Measurements from ENCODE around the gene DCTN4. TPM values are rescaled to one million over a fixed set of nuclear protein-coding genes. Genes with fewer than 3 reads are reported as not detected.
A peak's percentile ranks its signal among the peaks of the same experiment; 100 is the strongest.
"Not testable (repeated sequence)": the region's sequence is repeated elsewhere in the genome, so short reads cannot be mapped to it uniquely, and the experiment has no call there.

The DCTN4 gene
- total RNA-seq, 1 donor from 2014 or later = 43.9 TPM

GRCh38 chr5:150742455-150743141 is 16.2 kb downstream of the DCTN4 start:
- Mint-ChIP-seq H3K27ac (peak overlapping the region; percentile 83), H3K4me1 (peaks cover 54% of the 10 kb centered on the region), H3K4me3 (peak overlapping the region; percentile 71), H3K36me3 (ENCODE audit: low read depth) (peaks cover 53% of the 10 kb centered on the region)
- not testable (repeated sequence) for H3K9me3 Mint-ChIP-seq, H3K27me3 Mint-ChIP-seq, DNase-seq
- intact Hi-C loops (cut with micrococcal nuclease) = loop anchor here (1.0 to 2.0 kb wide), 2 partner anchors 16 to 36 kb away; partner anchors contain the start of gene SMIM3

DNA sequence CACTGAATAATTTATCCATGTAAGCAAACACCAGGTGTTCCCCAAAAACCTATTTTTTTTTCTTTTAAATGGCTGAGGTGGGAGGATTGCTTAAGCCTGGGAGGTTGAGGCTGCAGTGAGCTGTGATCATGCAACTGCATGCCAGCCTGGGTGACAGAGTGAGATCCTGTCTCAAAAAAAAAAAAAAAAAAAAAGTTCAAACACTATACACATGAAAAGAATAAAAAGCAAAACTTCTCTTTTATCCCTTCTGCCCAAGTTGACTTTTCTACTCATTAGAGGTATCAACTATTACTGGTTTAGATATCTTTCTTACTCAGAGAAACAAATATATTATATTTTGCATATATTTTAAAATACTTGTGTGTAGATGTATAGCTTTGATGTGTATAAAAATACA is 17.8 kb downstream of the DCTN4 start:
- Mint-ChIP-seq H3K4me3 (no peak overlapping the region), H3K9me3 (peaks cover 10% of the 10 kb centered on the region), H3K27ac (no peak overlapping the region), H3K4me1 (peaks cover 65% of the 10 kb centered on the region), H3K27me3 (no peaks in the 10 kb centered on the region), H3K36me3 (ENCODE audit: low read depth) (peaks cover 63% of the 10 kb centered on the region)
- intact Hi-C loops (cut with micrococcal nuclease) = no loop called here
- no peak for DNase-seq

- Mint-ChIP-seq H3K36me3 (ENCODE audit: low read depth) (peaks cover 68% of the 10 kb centered on the region), H3K27ac (no peak overlapping the region), H3K9me3 (peaks cover 11% of the 10 kb centered on the region), H3K27me3 (no peaks in the 10 kb centered on the region), H3K4me3 (no peak overlapping the region), H3K4me1 (peaks cover 67% of the 10 kb centered on the region)
- no peak for DNase-seq
- intact Hi-C loops (cut with micrococcal nuclease) = loop anchor here (5.0 kb wide), 1 partner anchor 37 kb away; the partner anchor contains the start of gene RBM22
These were observed 20.0 kb downstream of the DCTN4 start for GRCh38 chr5:150738862-150739261.

GRCh38 chr5:150734579-150735384 is 24.0 kb downstream of the DCTN4 start:
- Mint-ChIP-seq H3K27ac (peak overlapping the region; percentile 62), H3K4me3 (no peak overlapping the region), H3K9me3 (peaks cover 7% of the 10 kb centered on the region), H3K27me3 (no peaks in the 10 kb centered on the region), H3K4me1 (peaks cover 41% of the 10 kb centered on the region), H3K36me3 (ENCODE audit: low read depth) (peaks cover 72% of the 10 kb centered on the region)
- intact Hi-C loops (cut with micrococcal nuclease) = loop anchor here (5.0 kb wide), 1 partner anchor 32 kb away; the partner anchor contains the start of gene RBM22
- DNase-seq = peak; percentile 62

GRCh38 chr5:150731669-150732242 is 27.1 kb downstream of the DCTN4 start:
- intact Hi-C loops (cut with micrococcal nuclease) = no loop called here
- no peak overlapping the region for H3K27ac Mint-ChIP-seq
- H3K4me3 Mint-ChIP-seq = no peak overlapping the region
- peaks cover 15% of the 10 kb centered on the region for H3K4me1 Mint-ChIP-seq
- H3K9me3 Mint-ChIP-seq = peaks cover 7% of the 10 kb centered on the region
- no peak for DNase-seq
- H3K27me3 Mint-ChIP-seq = no peaks in the 10 kb centered on the region
- peaks cover 64% of the 10 kb centered on the region for H3K36me3 Mint-ChIP-seq (ENCODE audit: low read depth)

DNA sequence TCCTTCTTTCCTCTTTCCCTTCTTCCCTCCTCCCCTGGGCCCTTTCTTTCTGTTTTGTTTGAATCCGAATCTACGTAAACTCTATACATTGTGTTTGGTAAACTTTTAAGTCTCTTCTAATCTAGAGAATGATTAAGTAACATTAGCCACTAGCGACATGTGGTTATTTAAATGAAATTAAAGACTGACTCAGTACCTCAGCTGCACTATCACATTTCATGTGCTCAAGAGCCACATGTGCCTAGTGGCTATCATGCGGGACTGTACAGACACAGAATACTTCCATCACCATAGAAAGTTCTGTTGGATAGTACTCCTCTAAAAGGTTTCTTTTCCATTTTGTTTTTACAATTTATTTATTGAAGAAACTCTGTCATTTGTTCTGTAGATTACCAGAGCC is 29.0 kb downstream of the DCTN4 start:
- peaks cover 4% of the 10 kb centered on the region for H3K4me1 Mint-ChIP-seq
- no peak overlapping the region for H3K27ac Mint-ChIP-seq
- DNase-seq = no peak
- H3K4me3 Mint-ChIP-seq = no peak overlapping the region
- peaks cover 48% of the 10 kb centered on the region for H3K36me3 Mint-ChIP-seq (ENCODE audit: low read depth)
- H3K27me3 Mint-ChIP-seq = no peaks in the 10 kb centered on the region
- H3K9me3 Mint-ChIP-seq = no peaks in the 10 kb centered on the region
- intact Hi-C loops (cut with micrococcal nuclease) = no loop called here

GRCh38 chr5:150723845-150724244 is 35.0 kb downstream of the DCTN4 start:
- H3K9me3 Mint-ChIP-seq = no peaks in the 10 kb centered on the region
- H3K27ac Mint-ChIP-seq = no peak overlapping the region
- no peaks in the 10 kb centered on the region for H3K4me1 Mint-ChIP-seq
- no peaks in the 10 kb centered on the region for H3K27me3 Mint-ChIP-seq
- intact Hi-C loops (cut with micrococcal nuclease) = no loop called here
- peaks cover 50% of the 10 kb centered on the region for H3K36me3 Mint-ChIP-seq (ENCODE audit: low read depth)
- no peak for DNase-seq
- H3K4me3 Mint-ChIP-seq = no peak overlapping the region

GRCh38 chr5:150710165-150710564 is 48.7 kb downstream of the DCTN4 start:
- Mint-ChIP-seq H3K9me3 (no peaks in the 10 kb centered on the region), H3K27ac (no peak overlapping the region), H3K4me3 (no peak overlapping the region), H3K4me1 (no peaks in the 10 kb centered on the region), H3K36me3 (ENCODE audit: low read depth) (peaks cover 27% of the 10 kb centered on the region), H3K27me3 (no peaks in the 10 kb centered on the region)
- intact Hi-C loops (cut with micrococcal nuclease) = no loop called here
- DNase-seq = no peak

- Mint-ChIP-seq H3K9me3 (no peaks in the 10 kb centered on the region), H3K4me3 (no peak overlapping the region), H3K27me3 (no peaks in the 10 kb centered on the region), H3K27ac (no peak overlapping the region), H3K4me1 (no peaks in the 10 kb centered on the region), H3K36me3 (ENCODE audit: low read depth) (peaks cover 19% of the 10 kb centered on the region)
- intact Hi-C loops (cut with micrococcal nuclease) = no loop called here
- DNase-seq = peak; percentile 42
These were observed 51.9 kb downstream of the DCTN4 start for GRCh38 chr5:150706776-150707390.

DNA sequence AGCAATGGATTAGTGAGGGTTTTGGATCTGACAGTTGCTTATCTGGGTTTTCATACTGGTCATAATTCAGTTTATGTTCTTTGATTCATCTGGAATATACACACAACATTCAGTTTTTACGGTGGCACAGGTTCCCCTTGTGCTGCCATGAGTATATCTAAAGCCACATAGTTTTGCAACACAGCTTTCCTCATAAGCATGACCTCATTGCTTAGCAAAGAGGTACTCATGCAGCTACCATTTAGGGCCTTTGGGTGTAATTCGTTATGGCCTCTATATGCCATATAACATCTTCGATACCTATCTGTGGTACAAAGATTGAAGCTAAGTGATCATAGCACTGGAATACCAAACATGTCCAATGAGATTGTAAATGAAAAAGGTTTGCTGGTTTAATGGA is 55.1 kb downstream of the DCTN4 start:
- Mint-ChIP-seq H3K27ac (no peak overlapping the region), H3K27me3 (no peaks in the 10 kb centered on the region), H3K9me3 (no peaks in the 10 kb centered on the region), H3K36me3 (ENCODE audit: low read depth) (peaks cover 14% of the 10 kb centered on the region), H3K4me1 (peaks cover 4% of the 10 kb centered on the region), H3K4me3 (no peak overlapping the region)
- intact Hi-C loops (cut with micrococcal nuclease) = loop anchor here (5.0 kb wide), 3 partner anchors 34 to 549 kb away; partner anchors contain the start of genes GM2A and TNIP1
- no peak for DNase-seq

GRCh38 chr5:150700594-150701377 is 58.0 kb downstream of the DCTN4 start, which contains the start of gene RBM22:
Gene RBM22 (minus strand): TSS chr5:150701062. CDS start chr5:150700985, 77 bp downstream.
- Mint-ChIP-seq H3K36me3 (ENCODE audit: low read depth) (peaks cover 24% of the 10 kb centered on the region), H3K27ac (no peak within 1 kb of the TSS), H3K9me3 (no peaks in the 10 kb centered on the region), H3K4me3 (peak within 1 kb of the TSS; percentile 53), H3K27me3 (no peaks in the 10 kb centered on the region), H3K4me1 (peaks cover 12% of the 10 kb centered on the region)
- intact Hi-C loops (cut with micrococcal nuclease) = loop anchor here (1.0 to 5.0 kb wide), 8 partner anchors 37 to 552 kb away; partner anchors contain the start of genes GM2A, RPS14 and TNIP1
- peak; percentile 98 for DNase-seq

DNA sequence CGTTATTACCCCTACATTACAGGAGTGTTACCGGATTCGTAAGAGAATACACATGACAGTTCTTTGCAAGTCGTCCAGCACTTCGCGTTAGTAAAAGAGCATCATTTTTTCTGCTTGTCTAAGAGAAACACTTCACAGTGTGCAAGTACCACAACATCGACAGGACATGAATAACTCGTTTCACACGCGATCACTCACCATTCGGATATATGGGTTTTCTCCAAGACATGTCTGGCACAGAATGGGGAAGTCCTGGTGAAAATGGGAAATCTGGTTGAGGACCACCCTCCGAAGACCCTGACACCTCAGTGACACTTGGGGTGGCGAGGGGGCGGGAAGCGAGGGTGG is 58.6 kb downstream of the DCTN4 start:
- Mint-ChIP-seq H3K9me3 (no peaks in the 10 kb centered on the region), H3K4me1 (peaks cover 12% of the 10 kb centered on the region), H3K36me3 (ENCODE audit: low read depth) (peaks cover 28% of the 10 kb centered on the region), H3K27me3 (no peaks in the 10 kb centered on the region), H3K27ac (no peak overlapping the region), H3K4me3 (no peak overlapping the region)
- DNase-seq = no peak
- intact Hi-C loops (cut with micrococcal nuclease) = loop anchor here (1.0 to 5.0 kb wide), 5 partner anchors 37 to 552 kb away; partner anchors contain the start of genes GM2A and TNIP1

- Mint-ChIP-seq H3K4me3 (no peak overlapping the region), H3K27ac (no peak overlapping the region), H3K9me3 (no peaks in the 10 kb centered on the region), H3K4me1 (peaks cover 12% of the 10 kb centered on the region), H3K36me3 (ENCODE audit: low read depth) (peaks cover 71% of the 10 kb centered on the region), H3K27me3 (no peaks in the 10 kb centered on the region)
- intact Hi-C loops (cut with micrococcal nuclease) = no loop called here
- DNase-seq = no peak
These were observed 64.2 kb downstream of the DCTN4 start for GRCh38 chr5:150694612-150695011.

Data from activated CD4-positive, alpha-beta T cell treated with anti-CD3 and anti-CD28 coated beads, Interleukin-2, amount 10 ng/mL, durations not matched to agents 24 days and 14 days (primary cell).